SK-N-SH (cell line): ENCODE measurements around the gene KCNG3. TPM values are rescaled to one million over a fixed set of nuclear protein-coding genes. Genes with fewer than 3 reads are reported as not detected.

Experiments used
- CTCF ChIA-PET: fragments of 300-600, 350-600 bp; formaldehyde crosslinking; extraction: SDS; loops from one replicate; lab custom pipeline; 2021; lab: Yijun Ruan, JAX
- POLR2A ChIA-PET: fragments of 350-600 bp; sonication (Branson Sonifier 250); formaldehyde crosslinking; extraction: SDS; loops from one replicate; lab custom pipeline; 2020; ENCODE audit warnings: antibody characterized with exemption, inconsistent platforms; lab: Yijun Ruan, JAX
- DNase-seq: peaks from one replicate; pipeline ENCODE4 v3.0.0; 2012
- H2AFZ ChIP-seq: fragments of 200-600 bp; sonication (generic); 2 replicates; pipeline ENCODE4 v1.8.1; 2016; ENCODE audit warnings: antibody characterized with exemption, mild to moderate bottlenecking, low read depth
- H3F3A ChIP-seq: fragments of 200-600 bp; sonication (generic); replicated peaks from 2 replicates; pipeline ENCODE3; 2016; ENCODE audit warnings: antibody characterized with exemption, mild to moderate bottlenecking; ENCODE audit not compliant: insufficient read depth
- H3K27ac ChIP-seq, 2 experiments: fragments of 200-500 bp in 1 of 2; fragments of 200-600 bp in 1 of 2; sonication (Bioruptor generic) in 1 of 2; sonication (generic), shearing (Covaris generic) in 1 of 2; 2 replicates each; pipeline versions ENCODE4 v1.5.1 to v1.6.1; 2014 to 2016; ENCODE audit warnings: low read depth in 2 of 2, inconsistent platforms in 1 of 2, low read length in 1 of 2, mild to moderate bottlenecking in 1 of 2, mixed read lengths in 1 of 2
- H3K27me3 ChIP-seq: fragments of 200-600 bp; sonication (generic), shearing (Covaris generic); 2 replicates; pipeline ENCODE4 v1.6.1; 2016; ENCODE audit warnings: mixed run types; ENCODE audit not compliant: insufficient read depth
- H3K36me3 ChIP-seq, 2 experiments: fragments of 200-500 bp in 1 of 2; fragments of 200-600 bp in 1 of 2; sonication (Bioruptor generic) in 1 of 2; sonication (generic) in 1 of 2; replicated peaks in 1 of 2; 2 replicates each; pipeline versions ENCODE3 to v1.5.1; 2014 to 2016; ENCODE audit warnings: low read length in 1 of 2, mild to moderate bottlenecking in 1 of 2; ENCODE audit not compliant: insufficient read depth in 2 of 2, control insufficient read depth in 1 of 2
- H3K4me1 ChIP-seq, 2 experiments: fragments of 200-500 bp in 1 of 2; fragments of 200-600 bp in 1 of 2; sonication (Bioruptor generic) in 1 of 2; sonication (generic), shearing (Covaris generic) in 1 of 2; 2 replicates each; pipeline versions ENCODE4 v1.5.1 to v1.6.1; 2014 to 2016; ENCODE audit warnings: low read depth in 1 of 2, low read length in 1 of 2, mixed run types in 1 of 2; ENCODE audit not compliant: insufficient read depth in 2 of 2, control insufficient read depth in 1 of 2
- H3K4me2 ChIP-seq: fragments of 200-600 bp; sonication (generic), shearing (Covaris generic); 2 replicates; pipeline ENCODE4 v1.6.1; 2017; ENCODE audit warnings: mixed run types
- H3K4me3 ChIP-seq, 2 experiments: fragments of 200-500 bp in 1 of 2; fragments of 200-600 bp in 1 of 2; sonication (Bioruptor generic) in 1 of 2; sonication (generic), shearing (Covaris generic) in 1 of 2; 2 replicates each; pipeline versions ENCODE4 v1.5.1 to v1.8.1; 2014 to 2016; ENCODE audit warnings: low read depth in 2 of 2, inconsistent platforms in 1 of 2, low read length in 1 of 2, mild to moderate bottlenecking in 1 of 2, mixed read lengths in 1 of 2, moderate library complexity in 1 of 2
- H3K79me2 ChIP-seq: fragments of 200-600 bp; sonication (generic); 2 replicates; pipeline ENCODE4 v1.8.1; 2017; ENCODE audit warnings: mild to moderate bottlenecking; ENCODE audit not compliant: insufficient read depth
- H3K9ac ChIP-seq: fragments of 200-600 bp; sonication (generic); 2 replicates; pipeline ENCODE4 v1.6.1; 2017; ENCODE audit warnings: mixed run types
- H3K9me2 ChIP-seq: fragments of 200-600 bp; sonication (generic); 2 replicates; pipeline ENCODE4 v1.6.1; 2017; ENCODE audit warnings: mixed run types
- H3K9me3 ChIP-seq: fragments of 200-600 bp; sonication (generic); 2 replicates; pipeline ENCODE4 v1.6.1; 2017; ENCODE audit warnings: mixed run types, mild to moderate bottlenecking, moderate library complexity
- H4K20me1 ChIP-seq: fragments of 200-600 bp; sonication (generic); 2 replicates; pipeline ENCODE4 v1.6.1; 2017; ENCODE audit warnings: mild to moderate bottlenecking, mixed run types; ENCODE audit not compliant: insufficient read depth
- CHD2 ChIP-seq: fragments of 150-350 bp; IDR thresholded peaks from 2 replicates; pipeline ENCODE4 v1.6.1; 2018; ENCODE audit warnings: low read length; ENCODE audit not compliant: partially characterized antibody
- EP300 ChIP-seq, 2 experiments: IDR thresholded peaks; 2 replicates each; pipeline versions ENCODE4 v1.4.0 to v1.6.1; 2012; ENCODE audit warnings: borderline replicate concordance in 1 of 2, low read depth in 1 of 2, low read length in 1 of 2
- EZH2phosphoT487 ChIP-seq: fragments of 200-600 bp; sonication (generic); IDR thresholded peaks from 2 replicates; pipeline ENCODE4 v1.6.1; 2017; ENCODE audit warnings: low read depth, mixed run types, mild to moderate bottlenecking, antibody characterized with exemption, moderate library complexity, borderline replicate concordance
- FOSL2 ChIP-seq: IDR thresholded peaks from 2 replicates; pipeline ENCODE4 v1.4.0; 2012; ENCODE audit warnings: low read depth, mild to moderate bottlenecking, moderate library complexity, borderline replicate concordance
- FOXM1 ChIP-seq: IDR thresholded peaks from 2 replicates; pipeline ENCODE4 v1.4.0; 2012; ENCODE audit warnings: low read depth, mild to moderate bottlenecking
- GABPA ChIP-seq: IDR thresholded peaks from 2 replicates; pipeline ENCODE4 v1.4.0; 2012; ENCODE audit warnings: low read depth, mild to moderate bottlenecking
- MXI1 ChIP-seq: IDR thresholded peaks from 2 replicates; pipeline ENCODE4 v1.6.1; 2012; ENCODE audit warnings: mild to moderate bottlenecking, low read depth, low read length, improper control_type of control experiment
- RAD21 ChIP-seq: IDR thresholded peaks from 2 replicates; pipeline ENCODE4 v1.6.1; 2012; ENCODE audit warnings: mild to moderate bottlenecking, low read length
- RXRA ChIP-seq: IDR thresholded peaks from 2 replicates; pipeline ENCODE4 v1.4.0; 2012; ENCODE audit warnings: low read depth, mild to moderate bottlenecking, borderline replicate concordance
- SMC3 ChIP-seq: IDR thresholded peaks from 2 replicates; pipeline ENCODE4 v1.6.1; 2012; ENCODE audit warnings: low read depth, low read length, improper control_type of control experiment
- YY1 ChIP-seq: IDR thresholded peaks from 2 replicates; pipeline ENCODE4 v1.4.0; 2012; ENCODE audit warnings: low read depth, mild to moderate bottlenecking
- WGBS: methylation state at CpG from one replicate; pipeline ENCODE4 v1.1.6; 2017; ENCODE audit warnings: low lambda C conversion rate; 5-methylcytosine and 5-hydroxymethylcytosine counted together
- polyA plus RNA-seq, 3 experiments: library from polyadenylated mRNA; depleted of rRNA; stranded (reverse); fragments of >200 nt; gene quantifications; 2 replicates each; pipeline ENCODE4 v1.2.3, GENCODE V29; 2012
- TF ChIP-seq, protein P1 (sequence below): fragments of 150-350 bp; IDR thresholded peaks from 2 replicates; pipeline ENCODE4 v1.6.1; 2017; ENCODE audit warnings: antibody characterized with exemption, low read length, low read depth, borderline replicate concordance
- TF ChIP-seq, protein P2 (sequence below): IDR thresholded peaks from 2 replicates; pipeline ENCODE4 v1.4.0; 2012; ENCODE audit warnings: low read depth
- TF ChIP-seq, protein P3 (sequence below): fragments of 150-350 bp; IDR thresholded peaks from 2 replicates; pipeline ENCODE4 v1.6.1; 2016; ENCODE audit warnings: mild to moderate bottlenecking, low read depth, low read length

The KCNG3 gene
- polyA plus RNA-seq, 1 of the 3 experiments (the other 2 are of a cell fraction) = 0.03 TPM

DNA sequence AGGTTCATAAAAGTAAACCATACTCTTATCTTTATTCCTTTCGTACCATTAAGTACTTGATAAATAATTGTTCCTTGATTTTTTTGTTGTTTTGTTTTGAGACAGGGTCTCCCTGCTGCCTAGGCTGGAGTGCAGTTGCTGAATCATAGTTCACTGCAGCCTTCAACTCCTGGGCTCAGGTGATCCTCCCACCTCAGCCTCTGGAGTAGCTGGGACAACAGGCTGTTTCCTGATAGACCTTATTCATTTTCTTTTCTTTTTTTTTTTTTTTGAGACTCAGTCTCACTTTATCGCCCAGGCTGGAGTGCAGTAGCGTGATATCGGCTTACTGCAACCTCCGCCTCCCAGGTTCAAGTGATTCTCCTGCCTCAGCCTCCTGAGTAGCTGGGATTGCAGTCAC, 5.5 kb downstream of the KCNG3 start:
- CTCF ChIA-PET = interaction anchor here (1.2 kb wide), 1 partner anchor 175 kb away, joined by 3 read pairs; no protein-coding TSS in a partner anchor
- H2AFZ ChIP-seq = no peak overlapping the region
- peaks cover 0 to 2% of the 10 kb centered on the region in 2 experiments; a peak in 2 of 4 replicates for H3K4me1 ChIP-seq
- H3K36me3 ChIP-seq = no peaks in the 10 kb centered on the region
- no peaks in the 10 kb centered on the region; the same call in 1 of the 2 replicates for H3K27me3 ChIP-seq
- H3F3A ChIP-seq = no peaks in the 10 kb centered on the region
- H4K20me1 ChIP-seq = no peaks in the 10 kb centered on the region
- H3K4me2 ChIP-seq = no peak overlapping the region
- DNase-seq = no peak
- no peak overlapping the region for H3K4me3 ChIP-seq
- 97% methylated on average over 5 of the region's 5 CpGs for WGBS
- H3K27ac ChIP-seq = no peak overlapping the region
- H3K79me2 ChIP-seq = no peaks in the 10 kb centered on the region
- POLR2A ChIA-PET = no interaction called here
- TF ChIP-seq SMC3 = no peak
- TF ChIP-seq, protein P1, sequence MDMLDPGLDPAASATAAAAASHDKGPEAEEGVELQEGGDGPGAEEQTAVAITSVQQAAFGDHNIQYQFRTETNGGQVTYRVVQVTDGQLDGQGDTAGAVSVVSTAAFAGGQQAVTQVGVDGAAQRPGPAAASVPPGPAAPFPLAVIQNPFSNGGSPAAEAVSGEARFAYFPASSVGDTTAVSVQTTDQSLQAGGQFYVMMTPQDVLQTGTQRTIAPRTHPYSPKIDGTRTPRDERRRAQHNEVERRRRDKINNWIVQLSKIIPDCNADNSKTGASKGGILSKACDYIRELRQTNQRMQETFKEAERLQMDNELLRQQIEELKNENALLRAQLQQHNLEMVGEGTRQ = no peak
- no peak for TF ChIP-seq EZH2phosphoT487
- no peak for TF ChIP-seq RXRA
- no peak for TF ChIP-seq EP300 (IDR thresholded peaks at IDR 0.05; ENCODE audit: borderline replicate concordance in 1 of 2, low read depth in 1 of 2, low read length in 1 of 2)
- no peaks in the 10 kb centered on the region for H3K9me2 ChIP-seq
- H3K9ac ChIP-seq = no peak overlapping the region
- no peaks in the 10 kb centered on the region for H3K9me3 ChIP-seq

DNA sequence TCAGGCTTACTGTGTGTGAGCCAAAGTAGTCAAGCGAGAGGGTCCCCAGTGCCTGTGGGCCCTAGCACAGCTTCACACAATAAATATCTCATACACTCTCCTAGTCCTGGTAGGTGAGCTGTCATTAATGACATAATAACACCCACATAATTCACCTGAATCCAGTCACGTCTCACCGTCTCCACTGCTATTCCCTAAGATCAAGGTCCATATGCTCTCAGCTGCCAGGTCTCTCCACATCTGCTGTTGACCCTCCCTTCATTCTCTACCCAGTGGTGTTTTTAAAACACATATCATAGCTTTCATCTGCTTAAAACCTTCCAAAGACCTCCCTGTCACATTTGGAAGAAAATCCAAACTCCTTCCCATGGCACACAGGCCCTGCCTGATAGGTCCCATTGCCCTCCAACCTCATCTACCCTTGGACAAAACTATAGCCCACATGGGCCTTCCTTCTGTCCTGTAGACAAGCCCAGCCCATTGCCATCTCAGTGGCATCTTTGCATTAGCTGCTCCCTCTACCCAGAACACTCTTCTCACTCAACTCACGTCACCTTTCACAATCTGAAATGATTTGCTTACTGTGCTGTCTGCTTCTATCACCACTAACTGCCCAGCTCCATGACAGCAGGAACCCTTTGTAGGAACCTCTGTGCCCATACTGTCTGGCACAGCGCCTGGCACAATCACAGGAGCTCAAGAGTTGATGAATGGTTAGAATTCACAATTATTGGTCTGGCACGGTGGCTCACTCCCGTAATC, 7.5 kb downstream of the KCNG3 start:
- Histone ChIP-seq H3K36me3 (no peaks in the 10 kb centered on the region), H3K9ac (no peak overlapping the region), H3K4me2 (no peak overlapping the region), H3K9me2 (no peaks in the 10 kb centered on the region), H3K4me1 (peaks cover 0 to 2% of the 10 kb centered on the region in 2 experiments; a peak in 1 of 4 replicates), H3F3A (no peaks in the 10 kb centered on the region), H3K79me2 (no peaks in the 10 kb centered on the region), H3K27ac (no peak overlapping the region), H4K20me1 (no peaks in the 10 kb centered on the region), H3K4me3 (no peak overlapping the region), H2AFZ (no peak overlapping the region), H3K9me3 (no peaks in the 10 kb centered on the region), H3K27me3 (no peaks in the 10 kb centered on the region)
- TF ChIP-seq, protein P2, sequence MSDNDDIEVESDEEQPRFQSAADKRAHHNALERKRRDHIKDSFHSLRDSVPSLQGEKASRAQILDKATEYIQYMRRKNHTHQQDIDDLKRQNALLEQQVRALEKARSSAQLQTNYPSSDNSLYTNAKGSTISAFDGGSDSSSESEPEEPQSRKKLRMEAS = no peak
- TF ChIP-seq EP300 (IDR thresholded peaks at IDR 0.05; ENCODE audit: borderline replicate concordance in 1 of 2, low read depth in 1 of 2, low read length in 1 of 2) (no peak), MXI1 (no peak), FOSL2 (no peak), CHD2 (no peak), RAD21 (no peak), FOXM1 (no peak), GABPA (no peak), SMC3 (no peak), YY1 (no peak)
- TF ChIP-seq, protein P3, sequence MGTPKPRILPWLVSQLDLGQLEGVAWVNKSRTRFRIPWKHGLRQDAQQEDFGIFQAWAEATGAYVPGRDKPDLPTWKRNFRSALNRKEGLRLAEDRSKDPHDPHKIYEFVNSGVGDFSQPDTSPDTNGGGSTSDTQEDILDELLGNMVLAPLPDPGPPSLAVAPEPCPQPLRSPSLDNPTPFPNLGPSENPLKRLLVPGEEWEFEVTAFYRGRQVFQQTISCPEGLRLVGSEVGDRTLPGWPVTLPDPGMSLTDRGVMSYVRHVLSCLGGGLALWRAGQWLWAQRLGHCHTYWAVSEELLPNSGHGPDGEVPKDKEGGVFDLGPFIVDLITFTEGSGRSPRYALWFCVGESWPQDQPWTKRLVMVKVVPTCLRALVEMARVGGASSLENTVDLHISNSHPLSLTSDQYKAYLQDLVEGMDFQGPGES = no peak
- TF ChIP-seq, protein P1 = no peak
- ChIA-PET CTCF (interaction anchor here (1.3 to 1.5 kb wide), 3 partner anchors 101 to 288 kb away, joined by 3 to 8 read pairs (median 3); no protein-coding TSS in a partner anchor), POLR2A (no interaction called here)
- DNase-seq = no peak
- WGBS = 86% methylated on average over 7 of the region's 7 CpGs
